ENCODE results near the gene UBD. TPM values are rescaled to one million over a fixed set of nuclear protein-coding genes. Genes with fewer than 3 reads are reported as not detected.

The UBD gene
- total and polyA plus RNA-seq, 2 of the 13 experiments (the other 11 are each of a cell fraction or from before 2014, with no cell fraction given) = 13.9 to 172 TPM

DNA sequence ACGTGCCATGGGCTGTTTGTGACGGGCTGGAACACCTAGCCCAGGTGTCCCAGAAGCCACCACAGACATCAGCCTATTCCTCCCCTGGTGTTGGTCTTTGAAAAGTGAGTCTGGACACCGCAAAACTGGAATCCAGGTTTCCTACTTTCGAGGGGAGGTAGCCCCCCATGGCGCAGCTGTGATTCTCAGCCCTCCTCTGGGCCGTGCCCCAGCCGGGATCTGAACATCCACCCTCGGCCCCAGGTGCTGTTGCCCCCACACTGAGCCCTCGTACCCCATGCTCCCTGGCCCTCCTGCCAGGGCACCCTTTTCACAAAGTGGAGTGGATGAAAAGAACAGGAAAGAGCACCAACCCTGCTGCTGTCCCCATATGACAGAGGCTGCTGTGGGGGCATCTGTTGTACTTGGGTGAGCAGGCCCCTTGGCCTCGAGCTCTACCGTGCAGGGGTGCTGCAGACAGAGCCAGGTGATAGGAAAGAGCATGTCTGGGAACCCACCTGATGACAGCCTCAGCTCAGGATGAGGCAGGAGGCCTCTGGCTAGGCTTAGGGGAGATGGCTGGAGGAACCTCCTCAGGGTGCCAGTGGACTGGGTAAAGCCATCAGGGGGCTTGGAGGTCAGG lies 53.0 kb downstream of the UBD start:
- Histone ChIP-seq H3K27me3 (ENCODE audit: control insufficient read depth in 1 of 2, insufficient read depth in 2 of 2, low read length in 2 of 2) (peaks cover 0 to 17% of the 10 kb centered on the region in 2 experiments; a peak in 2 of 5 replicates), H3K79me2 (ENCODE audit: insufficient read depth, low read length) (no peaks in the 10 kb centered on the region), H3K4me1 (ENCODE audit: insufficient read depth, low read length) (0 out of 2 replicates have a peak, but pooled peaks cover 4% of the 10 kb centered on the region), H2AFZ (ENCODE audit: low read length) (no peak overlapping the region), H3K4me3 (replicated peaks in 1 of 3; ENCODE audit: insufficient read depth in 1 of 3, low read depth in 2 of 3, low read length in 3 of 3) (no peak overlapping the region), H3K9me3 (ENCODE audit: low read length) (no peaks in the 10 kb centered on the region), H3K9ac (ENCODE audit: insufficient read depth, low read depth, low read length) (no peak overlapping the region), H4K20me1 (ENCODE audit: insufficient read depth, low read length) (no peaks in the 10 kb centered on the region), H3K36me3 (replicated peaks in 1 of 2; ENCODE audit: control insufficient read depth in 1 of 2, insufficient read depth in 2 of 2, low read length in 2 of 2) (no peaks in the 10 kb centered on the region), H3K4me2 (ENCODE audit: low read depth, low read length) (no peak overlapping the region), H3K27ac (ENCODE audit: extremely low read length, insufficient read depth, low read length) (no peak overlapping the region)
- BruUV-seq (replicated peaks) = no TSS peak
- TF ChIP-seq SCMH1 (CRISPR knock-in tag; IDR thresholded peaks at IDR 0.05; ENCODE audit: borderline replicate concordance) (no peak), HIVEP1 (CRISPR knock-in tag; IDR thresholded peaks at IDR 0.05) (no peak), CREM (IDR thresholded peaks at IDR 0.05) (no peak), CREM (CRISPR knock-in tag; IDR thresholded peaks at IDR 0.05) (no peak), FOXM1 (CRISPR knock-in tag; IDR thresholded peaks at IDR 0.05) (no peak), AHR (CRISPR knock-in tag; IDR thresholded peaks at IDR 0.05) (no peak), ZC3H13 (CRISPR knock-in tag; IDR thresholded peaks at IDR 0.05) (no peak), ZNF546 (CRISPR knock-in tag; conservative IDR thresholded peaks at IDR 0.05) (no peak), NCOA5 (CRISPR knock-in tag; IDR thresholded peaks at IDR 0.05) (no peak)
- TF ChIP-seq, protein P1, sequence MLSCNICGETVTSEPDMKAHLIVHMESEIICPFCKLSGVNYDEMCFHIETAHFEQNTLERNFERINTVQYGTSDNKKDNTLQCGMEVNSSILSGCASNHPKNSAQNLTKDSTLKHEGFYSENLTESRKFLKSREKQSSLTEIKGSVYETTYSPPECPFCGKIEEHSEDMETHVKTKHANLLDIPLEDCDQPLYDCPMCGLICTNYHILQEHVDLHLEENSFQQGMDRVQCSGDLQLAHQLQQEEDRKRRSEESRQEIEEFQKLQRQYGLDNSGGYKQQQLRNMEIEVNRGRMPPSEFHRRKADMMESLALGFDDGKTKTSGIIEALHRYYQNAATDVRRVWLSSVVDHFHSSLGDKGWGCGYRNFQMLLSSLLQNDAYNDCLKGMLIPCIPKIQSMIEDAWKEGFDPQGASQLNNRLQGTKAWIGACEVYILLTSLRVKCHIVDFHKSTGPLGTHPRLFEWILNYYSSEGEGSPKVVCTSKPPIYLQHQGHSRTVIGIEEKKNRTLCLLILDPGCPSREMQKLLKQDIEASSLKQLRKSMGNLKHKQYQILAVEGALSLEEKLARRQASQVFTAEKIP (CRISPR knock-in tag; IDR thresholded peaks at IDR 0.05; ENCODE audit: borderline replicate concordance) = no peak
- TF ChIP-seq, protein P2, sequence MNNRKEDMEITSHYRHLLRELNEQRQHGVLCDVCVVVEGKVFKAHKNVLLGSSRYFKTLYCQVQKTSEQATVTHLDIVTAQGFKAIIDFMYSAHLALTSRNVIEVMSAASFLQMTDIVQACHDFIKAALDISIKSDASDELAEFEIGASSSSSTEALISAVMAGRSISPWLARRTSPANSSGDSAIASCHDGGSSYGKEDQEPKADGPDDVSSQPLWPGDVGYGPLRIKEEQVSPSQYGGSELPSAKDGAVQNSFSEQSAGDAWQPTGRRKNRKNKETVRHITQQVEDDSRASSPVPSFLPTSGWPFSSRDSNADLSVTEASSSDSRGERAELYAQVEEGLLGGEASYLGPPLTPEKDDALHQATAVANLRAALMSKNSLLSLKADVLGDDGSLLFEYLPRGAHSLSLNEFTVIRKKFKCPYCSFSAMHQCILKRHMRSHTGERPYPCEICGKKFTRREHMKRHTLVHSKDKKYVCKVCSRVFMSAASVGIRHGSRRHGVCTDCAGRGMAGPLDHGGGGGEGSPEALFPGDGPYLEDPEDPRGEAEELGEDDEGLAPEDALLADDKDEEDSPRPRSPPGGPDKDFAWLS (CRISPR knock-in tag; IDR thresholded peaks at IDR 0.05; ENCODE audit: borderline replicate concordance) = no peak
- TF ChIP-seq, protein P3, sequence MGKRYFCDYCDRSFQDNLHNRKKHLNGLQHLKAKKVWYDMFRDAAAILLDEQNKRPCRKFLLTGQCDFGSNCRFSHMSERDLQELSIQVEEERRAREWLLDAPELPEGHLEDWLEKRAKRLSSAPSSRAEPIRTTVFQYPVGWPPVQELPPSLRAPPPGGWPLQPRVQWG (CRISPR knock-in tag; IDR thresholded peaks at IDR 0.05; ENCODE audit: borderline replicate concordance, low read depth) = no peak
- ChIA-PET POLR2A (no interaction called here), CTCF (ENCODE audit: low intra/inter-chr PET ratio, low total read pairs) (no interaction called here)
- no peak for ATAC-seq
- in situ Hi-C loops (cut with HindIII; ENCODE audit: extremely low pct_ligation_motif_present, low pct_unique_long_range_greater_than_20kb) (no loop called here), intact Hi-C loops (cut with micrococcal nuclease; ENCODE audit: unreplicated experiment) (no loop called here)
- FAIRE-seq = no peak
- DNase-seq (ENCODE audit: low spot score) = no peak
- 13% methylated on average over 11 of the region's 11 CpGs for WGBS (ENCODE audit: low lambda C conversion rate)

Measured in HepG2 (cell line).